Left renal pelvis (tissue), 4 donors: ENCODE data around the gene PITPNM3. TPM values are rescaled to one million over a fixed set of nuclear protein-coding genes. Genes with fewer than 3 reads are reported as not detected.

Source experiments
- DNase-seq, 4 donors: peaks; one replicate each; pipeline ENCODE4 v3.0.0-alpha.2; 2013; ENCODE audit warnings: low read depth in 4 of 4, low spot score in 3 of 4
- polyA plus RNA-seq, 4 donors: library from polyadenylated mRNA; unstranded; fragments of 120-200 nt; gene quantifications; one replicate each; pipeline ENCODE4 v1.2.1, GENCODE V29; 2013; ENCODE audit not compliant: insufficient read length in 4 of 4

PITPNM3 gene
- polyA plus RNA-seq, 4 donors, result 7.6 to 16.5 (median 9.4) TPM

DNA sequence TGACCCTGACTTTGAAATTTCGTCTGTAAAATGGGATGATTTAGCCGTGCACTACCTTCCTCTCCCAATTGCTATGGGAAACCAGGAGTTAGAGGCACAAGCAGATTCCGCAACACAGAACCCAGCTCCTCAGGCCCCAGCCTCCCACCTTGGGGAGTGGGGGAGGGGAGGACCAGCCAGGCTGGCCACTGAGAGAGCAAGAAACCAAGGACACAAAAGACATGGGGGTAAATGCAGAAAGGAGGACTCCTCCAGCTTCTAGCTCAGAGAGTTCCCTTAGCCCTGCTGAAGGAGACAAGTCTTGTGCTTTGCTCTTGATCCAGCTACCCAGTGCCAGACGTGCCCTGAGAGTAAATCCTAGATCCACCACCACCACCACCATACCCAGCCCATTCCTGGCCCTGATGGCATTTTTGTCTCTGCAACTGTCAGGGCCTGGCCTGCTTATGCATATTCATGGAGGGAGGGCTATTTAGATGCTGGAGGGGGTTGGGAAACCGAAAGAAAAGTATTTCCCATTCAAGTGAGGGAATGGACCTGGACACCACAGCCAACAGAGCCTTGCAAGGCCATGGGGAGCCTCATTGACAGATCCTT lies 25.9 kb downstream of the PITPNM3 start:
- no peak for DNase-seq

DNA sequence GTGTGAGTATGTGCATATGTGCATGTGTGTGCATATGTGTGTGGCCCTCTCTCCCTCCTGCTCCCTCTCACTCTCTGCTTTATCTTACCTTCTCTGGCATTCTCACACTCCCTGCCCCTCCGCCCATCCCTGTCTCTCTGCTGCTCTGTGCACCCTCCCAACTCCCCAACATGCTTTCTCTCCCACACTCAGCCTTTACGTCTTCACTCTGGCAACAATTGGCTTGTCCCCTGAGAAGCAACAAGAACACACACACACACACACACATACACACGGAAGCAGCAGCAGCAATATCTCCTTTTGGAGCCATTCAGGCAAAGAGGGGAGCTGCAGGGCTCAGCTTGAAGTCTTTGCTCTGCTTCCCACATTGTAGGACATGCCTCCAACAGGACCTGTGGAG lies 27.8 kb downstream of the PITPNM3 start:
- no peak for DNase-seq

DNA sequence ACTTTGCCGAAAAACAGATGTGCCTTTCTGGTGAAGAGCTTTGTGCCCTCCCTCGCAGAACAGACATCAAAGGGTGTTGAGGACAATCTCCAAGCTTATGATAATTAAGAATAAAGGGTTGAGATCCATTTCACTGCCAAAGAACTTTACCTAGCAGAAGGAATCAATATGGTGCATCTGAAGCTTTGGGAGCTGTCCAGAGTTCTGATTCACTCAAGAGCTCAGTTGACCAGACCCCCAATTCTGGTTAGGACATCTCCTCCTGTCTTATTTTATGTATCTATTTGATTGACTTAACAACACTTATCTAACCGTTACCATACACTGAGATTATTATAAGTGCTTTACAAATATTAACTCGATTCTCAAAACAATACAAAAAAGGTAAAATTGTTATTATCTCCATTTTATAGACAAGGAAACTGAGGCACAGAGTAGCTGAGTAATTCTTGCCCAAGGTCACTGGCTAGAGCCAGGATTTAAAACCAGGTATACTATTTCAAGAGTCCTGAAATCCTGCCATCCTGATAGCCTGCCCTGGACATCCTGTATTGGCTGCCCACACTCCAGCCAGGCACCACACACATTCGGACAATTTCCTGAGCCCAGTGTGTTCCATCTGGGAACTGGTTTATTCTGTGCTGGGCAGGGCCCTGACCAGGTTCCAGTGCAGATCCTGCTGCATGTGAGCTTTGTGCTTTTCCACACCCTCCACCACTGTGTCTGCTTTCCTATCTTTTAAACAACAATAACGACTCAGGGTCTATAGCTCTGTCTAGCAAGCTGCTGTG lies 29.8 kb downstream of the PITPNM3 start:
- DNase-seq, result no peak

DNA sequence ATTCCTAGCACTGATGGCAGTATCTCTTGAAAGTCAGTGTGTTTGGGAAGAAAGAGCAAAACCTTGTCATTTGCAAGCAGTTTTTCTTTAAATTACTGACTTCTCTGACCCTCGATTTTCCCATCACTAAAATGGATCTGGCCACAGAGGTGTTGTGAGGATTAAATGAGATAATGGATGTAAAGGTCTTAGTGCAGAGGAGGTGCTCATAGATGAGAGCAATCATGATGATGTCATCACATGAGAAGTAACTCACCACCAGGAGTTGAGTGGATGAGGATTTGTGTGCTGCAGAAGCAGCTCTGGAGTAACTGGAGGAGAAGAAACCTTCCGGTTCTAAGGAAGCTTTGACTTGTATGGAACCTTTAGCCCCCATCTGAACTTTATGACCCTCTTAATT lies 30.6 kb downstream of the PITPNM3 start:
- no peak for DNase-seq

DNA sequence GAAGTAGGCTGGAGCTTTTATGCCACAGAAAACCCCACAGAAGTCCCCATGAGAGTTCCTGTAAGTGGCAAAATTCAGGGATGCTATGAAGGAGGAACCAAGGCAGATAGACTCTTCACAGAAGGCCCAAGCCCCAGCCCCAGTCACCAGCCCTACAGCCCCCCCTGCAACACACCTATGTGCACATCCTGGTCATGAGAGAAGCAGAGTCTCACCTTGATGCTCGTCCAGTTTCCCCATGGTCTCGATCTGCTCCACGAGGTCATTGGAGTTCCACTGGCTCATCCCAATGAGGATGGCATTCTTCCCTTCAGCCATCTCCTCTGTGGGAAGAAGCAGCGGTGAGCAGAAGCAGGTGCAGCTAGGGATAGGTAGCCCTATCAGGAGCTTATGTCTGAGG lies 31.2 kb downstream of the PITPNM3 start:
- DNase-seq, result no peak

DNA sequence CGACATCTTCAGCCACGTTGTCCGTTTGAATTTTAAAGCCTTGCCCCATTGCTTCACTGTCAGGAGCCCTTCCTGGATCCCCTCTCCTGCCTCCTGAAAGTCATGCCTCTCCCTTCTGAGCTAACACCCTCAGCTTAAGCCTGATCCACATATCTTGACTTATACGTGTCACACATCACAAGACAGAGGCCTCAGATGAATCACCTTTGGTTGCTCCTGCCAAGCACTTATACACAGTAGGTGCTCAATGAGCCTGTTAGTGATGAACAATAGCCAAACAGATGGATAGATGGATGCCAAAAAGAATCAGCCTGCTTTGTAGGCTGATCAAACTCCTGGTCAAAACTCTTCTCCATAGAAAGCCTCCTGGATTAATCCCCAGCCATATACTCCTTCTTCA lies 31.8 kb downstream of the PITPNM3 start:
- DNase-seq, result no peak

DNA sequence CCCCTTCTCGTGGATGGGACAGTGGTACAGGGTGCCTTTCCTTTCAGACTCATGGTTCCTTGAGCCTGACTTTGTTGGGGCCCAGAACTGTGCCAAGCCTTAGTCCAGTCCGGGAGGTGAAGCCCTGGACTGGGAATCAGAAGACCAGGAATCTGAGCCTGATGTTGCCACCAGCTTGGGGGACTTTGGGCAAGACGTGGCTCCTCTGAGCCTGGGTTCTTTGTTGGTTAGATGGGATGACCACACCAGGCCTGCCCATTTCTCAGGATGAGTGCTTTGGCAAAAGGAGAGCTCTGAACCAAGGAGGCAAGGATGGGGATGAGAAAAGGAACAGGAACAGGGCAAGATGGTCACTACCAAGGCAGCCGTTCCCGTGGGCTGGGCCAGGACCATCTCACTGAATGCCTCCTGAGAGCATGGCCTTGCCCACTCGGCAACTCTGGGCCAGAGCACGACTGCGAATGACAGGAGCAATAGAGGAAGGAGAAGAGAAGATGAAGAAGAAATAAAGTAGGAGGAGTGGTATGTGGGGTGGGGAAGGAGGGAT lies 32.5 kb downstream of the PITPNM3 start:
- no peak for DNase-seq

DNA sequence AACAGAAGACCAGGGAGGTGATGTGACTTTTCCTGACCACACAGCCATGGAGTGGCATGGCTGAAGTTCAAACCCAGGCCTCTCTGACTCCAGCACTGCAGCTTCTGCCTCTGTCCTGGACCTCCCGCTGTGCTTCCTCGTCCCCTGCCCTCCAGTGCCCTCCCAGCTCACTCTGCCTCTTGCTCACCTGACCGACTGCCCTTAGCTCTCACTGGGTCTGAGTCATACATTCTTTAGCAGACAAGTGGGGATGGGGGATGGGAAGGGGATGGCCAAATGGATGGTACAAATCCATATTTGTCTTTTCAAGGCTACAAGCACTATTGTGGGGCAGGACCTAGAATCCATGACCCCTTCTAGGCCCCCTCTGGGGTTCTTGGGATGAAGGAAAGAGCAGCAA lies 33.0 kb downstream of the PITPNM3 start:
- DNase-seq, result no peak

DNA sequence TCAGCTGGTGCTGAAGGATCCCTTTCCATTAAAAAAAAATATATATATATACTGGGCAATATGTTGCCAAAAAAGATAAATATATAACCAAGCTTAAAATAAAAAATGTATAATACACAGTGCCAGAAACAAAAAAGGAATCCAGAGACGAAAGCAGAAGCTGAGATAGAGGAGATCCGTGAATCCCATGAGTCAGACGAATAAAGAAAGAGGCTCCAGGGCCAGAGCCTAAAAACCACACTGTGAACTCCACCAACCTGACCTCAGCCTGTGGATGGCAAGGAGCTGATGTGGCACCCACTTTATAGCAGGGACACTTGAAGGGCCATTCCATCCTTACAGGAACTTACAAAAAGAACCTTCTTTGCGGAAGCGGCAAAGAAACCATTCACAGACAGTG lies 34.8 kb downstream of the PITPNM3 start:
- no peak for DNase-seq

DNA sequence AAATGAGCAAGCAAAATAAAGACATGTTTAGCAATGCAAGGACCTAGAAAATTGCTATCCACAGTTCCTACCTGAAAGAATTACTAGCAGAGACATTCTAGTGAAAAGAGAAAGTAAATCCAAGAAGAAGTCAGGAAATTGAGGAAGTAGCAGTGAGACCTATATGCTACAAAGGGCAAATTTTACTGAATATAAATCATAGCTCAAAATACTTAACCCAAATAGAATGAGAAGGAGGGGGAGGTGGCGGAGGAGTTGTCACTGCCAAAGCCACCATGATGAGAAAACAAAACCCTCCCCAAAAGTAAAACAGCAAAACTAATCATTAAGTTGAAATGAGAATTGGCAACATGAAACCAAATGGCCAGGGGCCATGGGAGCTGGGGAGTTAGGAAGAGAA lies 39.3 kb downstream of the PITPNM3 start:
- no peak for DNase-seq

DNA sequence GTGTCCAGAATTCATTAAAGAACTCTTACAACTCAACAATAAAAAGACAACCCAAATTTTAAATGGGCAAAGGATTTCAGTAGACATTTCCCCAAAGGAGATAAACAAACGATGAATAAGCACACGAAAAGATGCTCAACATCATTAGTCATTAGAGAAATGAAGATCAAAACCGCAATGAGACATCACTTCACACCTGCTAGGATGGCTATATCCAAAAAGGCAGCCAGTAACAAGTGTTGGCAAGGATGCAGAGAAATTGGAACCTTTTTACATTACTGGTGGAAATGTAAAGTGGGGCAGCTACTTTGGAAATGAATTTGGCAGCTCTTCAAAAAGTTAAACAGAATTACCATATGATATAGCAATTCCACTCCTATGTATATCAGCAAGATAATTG lies 42.0 kb downstream of the PITPNM3 start:
- DNase-seq, result no peak

DNA sequence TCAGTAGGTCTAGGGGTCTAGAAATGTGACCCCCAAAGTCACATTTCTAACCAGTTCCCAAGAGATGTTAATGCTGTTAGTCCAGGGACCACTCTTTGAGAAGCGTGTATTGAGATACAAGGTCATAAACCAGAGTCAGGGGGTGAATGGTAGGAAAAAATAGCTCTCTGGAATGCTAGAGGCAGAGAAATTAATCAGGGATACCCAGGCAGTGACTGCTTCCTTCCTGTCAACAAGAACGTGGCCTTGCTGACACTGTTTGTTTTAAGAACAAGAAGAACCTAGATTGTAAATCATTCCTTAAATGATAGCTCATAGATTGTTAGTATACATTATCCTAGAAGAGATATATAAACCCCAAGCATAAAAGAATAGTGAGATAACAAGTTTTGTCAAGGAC lies 43.8 kb downstream of the PITPNM3 start:
- no peak for DNase-seq

DNA sequence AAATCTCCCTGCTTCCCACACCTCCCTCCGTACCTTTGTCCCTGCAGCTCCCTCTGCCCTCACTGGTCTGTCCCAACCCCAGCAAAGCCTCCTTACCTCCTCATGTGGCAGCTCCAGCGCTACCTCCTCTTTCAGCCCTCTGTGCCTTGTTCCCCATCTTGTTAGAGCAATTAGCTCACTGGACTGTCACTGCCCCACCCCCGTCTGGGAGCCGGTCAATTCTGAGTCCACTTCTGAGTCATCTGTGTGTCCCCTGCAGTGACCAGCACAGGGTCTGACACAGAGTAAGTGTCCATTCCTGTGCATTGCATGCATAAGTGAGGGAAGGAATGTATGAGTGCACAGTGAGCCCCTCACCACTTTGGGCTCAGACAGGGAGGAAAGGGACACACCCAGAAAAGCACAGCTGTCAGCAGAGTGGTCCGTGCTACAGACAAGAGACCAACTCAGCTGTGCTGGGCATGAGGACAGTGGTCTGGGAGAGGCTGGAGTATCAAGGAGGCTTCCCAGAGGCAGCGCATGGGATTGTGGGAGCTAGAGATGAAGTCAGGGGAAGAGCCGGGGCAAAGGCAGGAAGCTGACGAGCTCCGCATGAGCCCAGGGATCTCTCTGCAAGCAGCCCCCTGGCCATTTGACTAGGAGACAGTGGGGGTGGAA lies 45.9 kb downstream of the PITPNM3 start:
- no peak for DNase-seq

DNA sequence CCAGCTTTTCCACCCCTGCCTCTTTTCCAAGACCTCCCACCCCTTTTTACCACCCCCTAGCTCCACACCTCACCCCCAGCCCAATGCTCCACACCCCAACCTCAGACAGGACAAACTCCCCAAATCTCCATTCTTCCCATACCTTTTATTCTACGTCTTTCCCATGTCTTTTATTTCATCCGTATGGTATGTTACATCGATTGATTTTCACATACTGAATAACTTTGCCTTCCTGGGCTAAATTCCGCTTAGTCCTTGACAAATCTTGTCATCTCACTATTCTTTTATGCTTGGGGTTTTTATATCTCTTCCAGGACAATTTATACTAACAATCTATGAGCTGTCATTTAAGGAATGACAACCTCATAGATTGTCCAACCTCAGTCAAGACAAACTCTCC lies 46.4 kb downstream of the PITPNM3 start:
- no peak for DNase-seq

DNA sequence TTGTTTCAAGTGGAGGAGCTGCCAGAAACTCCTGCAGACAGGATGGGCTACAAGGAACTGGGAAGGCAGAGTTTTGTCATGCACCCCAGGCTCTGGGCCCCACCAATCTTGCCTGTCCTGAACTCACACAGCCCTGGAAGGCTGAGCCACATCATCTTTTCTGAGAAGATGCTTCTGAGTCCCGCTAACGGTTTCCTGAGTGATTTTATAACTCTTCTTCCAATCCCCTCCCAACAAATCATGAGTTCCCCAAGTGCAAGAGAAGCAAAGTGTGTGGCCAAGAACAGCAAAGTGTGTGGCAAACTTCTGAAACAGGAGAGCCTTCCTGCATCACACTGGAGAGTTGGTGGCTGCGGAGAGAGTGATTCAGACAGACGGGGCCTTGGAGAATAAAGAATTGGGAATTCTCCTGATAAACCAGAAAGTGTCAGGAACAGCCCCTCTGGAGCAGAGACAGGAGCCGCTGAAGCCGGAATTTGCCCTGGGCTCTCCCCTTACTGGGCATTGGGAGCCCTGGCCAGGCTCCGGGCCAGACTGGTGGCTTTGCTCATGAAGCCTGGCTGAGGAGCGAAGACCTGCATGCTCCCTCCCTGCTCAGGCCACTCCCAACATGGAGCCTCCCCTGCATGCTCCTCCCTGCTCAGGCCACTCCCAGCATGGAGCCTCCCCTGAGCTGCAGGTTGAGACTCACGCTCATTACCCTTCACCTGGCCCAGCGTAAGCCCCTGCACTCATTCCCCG lies 47.2 kb downstream of the PITPNM3 start:
- DNase-seq, result no peak

DNA sequence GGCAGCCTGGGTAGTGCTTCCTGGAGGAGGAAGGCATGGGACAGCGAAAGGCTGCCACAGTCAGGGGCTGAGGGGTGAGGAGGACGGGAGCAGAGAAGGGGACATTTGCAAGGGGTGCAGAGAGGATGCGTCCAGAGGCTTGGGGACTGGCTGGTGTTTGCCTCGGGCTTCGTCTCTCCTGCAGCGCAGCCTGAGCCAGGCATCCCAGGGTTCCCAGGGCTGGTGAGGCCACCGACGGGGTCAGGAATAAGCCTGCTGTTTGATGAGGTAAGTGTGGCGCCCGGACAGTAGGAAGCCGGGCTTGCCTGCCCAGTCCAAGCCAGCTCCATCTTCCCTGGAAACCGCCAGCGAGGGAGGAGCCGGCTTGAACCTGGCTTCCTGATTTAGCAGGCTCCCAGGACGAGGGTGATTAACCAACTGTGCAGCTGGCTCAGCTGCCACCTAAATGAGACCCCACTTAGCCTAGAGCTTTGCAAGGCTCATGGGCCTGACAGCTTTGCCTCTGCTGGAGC lies 47.8 kb downstream of the PITPNM3 start:
- DNase-seq, result no peak

DNA sequence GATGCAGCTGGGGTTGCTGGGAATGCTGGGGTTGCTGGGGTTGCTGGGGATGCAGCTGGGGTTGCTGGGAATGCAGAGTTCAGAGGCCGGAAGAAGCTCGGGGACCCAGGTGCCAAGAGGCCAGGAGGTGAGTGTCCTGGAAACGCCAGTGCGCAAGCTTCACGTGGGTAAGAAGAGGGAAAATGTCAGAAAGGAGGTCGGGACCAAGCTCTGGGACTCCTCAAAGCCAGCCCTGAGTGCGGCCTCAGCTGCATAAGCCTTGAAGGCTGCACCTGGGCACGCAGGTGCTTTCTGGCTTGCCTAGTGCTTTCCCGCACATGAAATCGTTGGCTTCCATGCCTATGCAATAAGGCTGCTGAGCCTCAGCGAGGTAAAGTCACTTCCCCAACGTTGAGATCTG lies 48.3 kb downstream of the PITPNM3 start:
- DNase-seq, result no peak

DNA sequence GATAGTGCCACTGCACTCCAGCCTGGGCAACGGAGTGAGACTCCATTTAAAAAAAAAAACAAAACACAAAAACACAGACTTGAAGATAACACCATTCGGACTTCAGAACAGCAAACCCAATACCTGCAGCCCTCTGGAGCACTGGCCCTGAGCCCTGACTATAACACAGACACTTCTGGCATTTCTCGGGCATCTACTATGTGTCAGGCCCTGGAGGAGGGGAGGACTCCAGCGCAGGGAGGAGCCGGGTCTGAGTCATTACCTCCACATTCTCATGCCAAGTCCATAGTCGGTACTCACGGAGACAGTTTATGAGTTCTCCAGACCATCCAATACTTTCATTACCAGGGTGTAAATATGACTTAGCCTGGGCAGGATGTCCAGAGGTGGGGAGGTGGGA lies 48.8 kb downstream of the PITPNM3 start:
- no peak for DNase-seq

DNA sequence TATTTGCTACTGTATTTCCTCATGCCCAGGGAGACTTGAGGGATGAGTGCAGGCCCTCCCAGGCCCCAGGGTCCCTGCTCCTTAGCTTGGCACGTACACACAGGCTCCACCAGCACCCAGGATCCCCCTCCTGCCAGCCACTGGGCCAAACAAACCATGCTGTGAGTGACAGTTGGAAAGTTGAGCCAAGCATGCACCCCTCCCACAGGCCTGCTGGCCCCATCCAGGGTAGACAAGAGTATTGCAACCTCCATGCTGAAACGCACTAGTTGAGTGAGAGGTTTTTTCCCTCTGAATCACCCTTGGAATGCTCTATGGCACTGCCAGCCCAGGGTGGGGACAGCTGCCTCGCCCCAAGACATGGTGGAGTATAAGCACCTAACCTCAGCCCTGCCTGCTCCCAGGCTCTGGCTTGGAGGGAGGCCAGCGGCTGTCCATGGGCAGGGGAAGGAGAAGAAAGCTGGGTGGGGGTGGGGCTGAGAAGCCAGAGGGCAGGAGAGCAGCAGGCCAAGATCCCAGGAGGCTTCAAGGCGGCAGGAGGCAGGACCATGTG lies 49.6 kb downstream of the PITPNM3 start:
- no peak for DNase-seq

DNA sequence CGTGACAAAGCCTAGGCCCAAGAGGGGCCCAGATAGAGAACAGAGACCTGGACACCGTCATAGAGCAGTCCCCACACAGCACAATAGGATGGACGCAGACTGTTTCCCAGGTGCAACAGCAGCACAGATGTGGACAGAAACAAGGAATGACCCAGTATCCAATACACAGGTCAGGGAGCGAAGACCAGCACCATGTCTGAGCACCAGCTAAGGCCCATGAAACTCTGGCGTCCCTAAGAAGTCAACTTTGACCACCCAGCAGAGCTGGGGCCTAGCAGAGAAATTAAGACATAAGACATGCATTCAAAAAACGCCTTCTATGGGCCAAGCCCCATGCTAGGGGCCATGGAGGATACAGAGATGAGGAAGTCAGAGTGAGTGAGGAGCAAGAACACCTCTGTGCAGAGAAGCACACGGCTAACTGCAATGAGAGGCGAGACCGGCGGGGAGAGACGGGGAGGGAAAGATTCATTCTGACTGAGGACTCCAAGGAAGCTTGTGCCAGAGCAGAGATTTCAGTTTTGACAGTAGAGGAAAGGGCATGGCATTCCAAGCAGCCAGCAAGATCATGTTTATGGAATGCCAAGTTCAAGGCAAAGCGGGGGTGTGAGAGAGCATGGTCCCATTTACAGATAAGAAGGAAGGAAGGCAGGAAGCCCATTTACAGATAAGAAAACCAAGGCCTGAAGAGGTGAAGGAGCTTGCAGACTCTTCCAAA lies 50.8 kb downstream of the PITPNM3 start:
- DNase-seq, result no peak
